ENCODE measurements around the gene IL2RA. TPM values are rescaled to one million over a fixed set of nuclear protein-coding genes. Genes with fewer than 3 reads are reported as not detected.

The IL2RA gene
- total and polyA plus RNA-seq, 4 experiments from 2014 or later, result 15.1 to 29.9 (median 20.4) TPM

DNA sequence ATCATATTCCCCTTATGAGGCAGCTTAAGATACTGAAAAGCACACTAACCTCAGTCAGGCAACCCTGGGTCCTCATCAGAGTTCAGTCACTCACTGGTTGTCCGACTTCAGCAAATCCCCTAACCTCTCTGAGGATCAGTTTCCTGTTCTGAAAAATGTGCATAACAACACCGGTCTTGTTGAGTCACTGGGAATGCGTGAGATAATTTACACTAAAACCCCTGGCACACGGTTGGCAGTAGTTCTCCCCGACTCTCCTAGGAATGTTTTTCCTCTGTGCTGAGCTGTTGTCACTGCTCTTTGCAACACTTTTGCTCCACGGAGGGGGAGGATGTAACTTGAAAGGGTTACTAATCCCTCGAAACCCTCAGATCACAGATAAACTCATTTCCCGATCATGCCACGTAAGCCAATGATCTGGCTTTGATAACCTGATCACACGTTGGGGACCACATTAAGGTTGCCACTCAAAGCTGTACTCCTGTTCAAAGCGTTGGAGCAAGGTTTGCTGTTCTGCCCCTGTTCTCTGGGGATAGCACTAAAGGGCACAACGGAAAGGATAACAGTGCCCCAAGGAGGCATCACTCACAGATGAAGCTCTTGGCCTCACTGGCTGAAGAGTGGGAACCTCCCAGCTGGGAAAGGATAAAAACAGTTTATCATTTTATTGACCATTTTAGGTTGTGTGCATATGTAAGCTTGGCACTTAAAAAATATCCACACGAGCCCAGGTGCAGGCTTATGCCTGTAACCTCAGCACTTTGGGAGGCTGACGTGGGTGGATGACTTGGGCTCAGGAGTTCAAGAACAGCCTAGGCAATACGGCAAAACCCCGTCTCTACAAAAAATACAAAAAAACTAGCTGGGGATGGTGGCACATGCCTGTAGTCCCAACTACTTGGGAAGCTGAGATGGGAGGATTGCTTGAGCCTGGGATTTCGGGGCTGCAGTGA lies 21.6 kb upstream of the IL2RA start:
- H3K27me3 ChIP-seq (ENCODE audit: insufficient read depth, low read length), result no peaks in the 10 kb centered on the region
- no peaks in the 10 kb centered on the region for H3K36me3 ChIP-seq (ENCODE audit: insufficient read depth, low read length)
- H3K4me1 Mint-ChIP-seq, result peaks cover 31 to 61% (median 42%) of the 10 kb centered on the region in 4 donors
- no peaks in the 10 kb centered on the region for H3K9me3 ChIP-seq (ENCODE audit: control insufficient read depth in 1 of 2, low read length in 2 of 2)
- peak overlapping the region; percentile 21 to 88 (median 74) for H3K27ac Mint-ChIP-seq
- peak overlapping the region in 1 of 2 donors; percentile 28 for H3K4me3 ChIP-seq (ENCODE audit: low read length in 2 of 2)
- H3K9me3 Mint-ChIP-seq, result peaks cover 0 to 1% (median 0%) of the 10 kb centered on the region in 8 donors
- intact Hi-C loops (cut with micrococcal nuclease), result loop anchor here (2.0 to 10.0 kb wide), 3 partner anchors 15 to 389 kb away; partner anchors contain the start of gene GDI2
- H3K27ac ChIP-seq (ENCODE audit: low read depth, low read length), result no peak overlapping the region
- DNase-seq, result peak; percentile 47 to 72 (median 61)
- ChIA-PET CTCF (ENCODE audit: partially characterized antibody) (interaction anchor here (0.5 to 6.0 kb wide), 9 partner anchors 10 to 564 kb away, joined by 3 to 127 read pairs (median 5); no protein-coding TSS in a partner anchor), POLR2A (ENCODE audit: partially characterized antibody) (interaction anchor here (0.9 to 5.1 kb wide), 9 partner anchors 15 to 107 kb away, joined by 3 to 74 read pairs (median 6); partner anchors contain the start of genes IL15RA and IL2RA)
- H3K36me3 Mint-ChIP-seq, result peaks cover 0 to 3% of the 10 kb centered on the region in 2 donors
- H3K4me1 ChIP-seq (ENCODE audit: insufficient read depth, low read length), result peaks cover 38% of the 10 kb centered on the region
- peak overlapping the region; percentile 51 to 84 (median 76) for H3K4me3 Mint-ChIP-seq
- H3K27me3 Mint-ChIP-seq, result no peaks in the 10 kb centered on the region

DNA sequence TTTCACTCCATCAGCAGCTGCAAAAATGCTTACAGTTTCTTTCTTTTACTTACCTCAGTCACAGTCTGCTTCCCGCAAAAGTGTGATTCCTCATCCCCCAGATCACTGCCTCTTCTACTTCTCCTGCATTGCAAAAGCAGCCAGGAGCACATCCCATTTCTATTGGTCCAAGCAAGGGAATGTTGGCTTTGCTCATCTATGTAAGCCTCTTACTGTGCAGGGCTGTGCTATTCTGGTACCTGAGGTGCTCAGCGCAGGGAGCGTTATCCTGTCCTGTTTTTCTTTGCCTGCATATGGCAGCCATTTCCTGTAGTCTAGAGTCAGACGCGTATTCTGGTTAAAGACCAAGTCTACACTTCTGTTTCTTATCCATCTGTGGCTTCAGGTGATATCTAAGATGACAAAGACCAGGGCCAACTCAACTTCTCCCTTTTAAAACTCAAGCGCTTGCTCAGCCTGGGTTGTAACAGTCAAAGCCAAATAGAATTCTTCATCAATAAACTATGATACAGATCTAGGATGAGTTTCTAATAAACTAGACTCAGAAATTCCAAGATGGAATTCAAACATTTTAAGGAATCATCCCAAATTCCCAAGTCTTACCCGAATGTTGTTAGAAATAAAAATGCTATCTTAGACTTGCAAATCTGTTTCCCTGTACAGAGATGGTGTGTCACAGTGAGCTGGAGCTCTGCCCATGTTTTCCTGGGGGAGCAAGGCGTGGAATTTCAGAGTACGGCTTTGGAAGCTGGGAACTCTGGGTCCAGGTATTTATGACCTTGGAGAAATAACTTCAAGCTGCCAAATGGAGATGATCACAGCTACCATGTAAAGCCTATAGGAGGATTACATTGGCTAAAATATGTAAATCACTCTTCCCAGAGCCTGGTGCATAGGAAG lies 20.6 kb upstream of the IL2RA start:
- Mint-ChIP-seq H3K36me3 (no peaks in the 10 kb centered on the region), H3K9me3 (peaks cover 0 to 1% (median 0%) of the 10 kb centered on the region in 8 donors), H3K4me3 (peak overlapping the region in 7 of 8 donors; percentile 51 to 84 (median 75)), H3K4me1 (peaks cover 25 to 52% (median 37%) of the 10 kb centered on the region in 4 donors), H3K27ac (peak overlapping the region in 2 of 7 donors; percentile 41 to 76), H3K27me3 (no peaks in the 10 kb centered on the region)
- peaks cover 33% of the 10 kb centered on the region for H3K4me1 ChIP-seq (ENCODE audit: insufficient read depth, low read length)
- ChIA-PET POLR2A (ENCODE audit: partially characterized antibody) (interaction anchor here (1.8 to 5.1 kb wide), 4 partner anchors 14 to 106 kb away, joined by 6 to 74 read pairs (median 14); partner anchors contain the start of gene IL15RA), CTCF (ENCODE audit: partially characterized antibody) (interaction anchor here (0.5 to 6.0 kb wide), 11 partner anchors 9 to 563 kb away, joined by 3 to 127 read pairs (median 5); no protein-coding TSS in a partner anchor)
- H3K9me3 ChIP-seq (ENCODE audit: control insufficient read depth in 1 of 2, low read length in 2 of 2), result no peaks in the 10 kb centered on the region
- H3K36me3 ChIP-seq (ENCODE audit: insufficient read depth, low read length), result no peaks in the 10 kb centered on the region
- no peaks in the 10 kb centered on the region for H3K27me3 ChIP-seq (ENCODE audit: insufficient read depth, low read length)
- no peak for DNase-seq
- no peak overlapping the region for H3K27ac ChIP-seq (ENCODE audit: low read depth, low read length)
- H3K4me3 ChIP-seq (ENCODE audit: low read length in 2 of 2), result no peak overlapping the region
- intact Hi-C loops (cut with micrococcal nuclease), result loop anchor here (2.0 to 10.0 kb wide), 3 partner anchors 14 to 388 kb away; partner anchors contain the start of gene GDI2

DNA sequence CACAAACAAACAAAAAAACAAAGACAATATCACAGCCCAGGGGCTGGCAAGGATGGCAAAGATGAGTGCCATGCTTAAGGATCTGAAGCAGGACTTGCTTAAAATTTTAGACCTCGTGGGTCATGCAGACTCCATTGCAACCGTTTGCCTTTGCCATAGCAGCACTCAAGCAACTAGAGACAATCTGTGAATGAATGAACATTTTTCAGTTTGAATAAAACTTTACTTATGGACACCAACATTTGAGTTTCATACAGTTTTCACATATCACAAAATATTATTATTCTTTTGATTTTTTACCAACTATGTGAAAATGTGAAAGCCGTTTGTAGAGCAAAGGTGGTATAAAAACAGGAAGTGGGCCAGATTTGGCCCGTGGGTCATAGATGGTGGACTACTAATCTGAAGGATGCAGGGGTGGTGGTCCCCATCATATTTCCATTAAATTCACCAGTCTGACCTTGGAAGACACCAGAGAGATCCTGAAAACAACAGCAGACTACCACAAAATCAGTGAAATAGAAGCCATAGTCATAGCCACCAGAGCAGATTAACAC lies 18.3 kb upstream of the IL2RA start:
- Mint-ChIP-seq H3K27ac (peak overlapping the region in 1 of 7 donors; percentile 72), H3K4me1 (peaks cover 20 to 36% (median 26%) of the 10 kb centered on the region in 4 donors)
- CTCF ChIA-PET (ENCODE audit: partially characterized antibody), result interaction anchor here (0.7 to 1.8 kb wide), 3 partner anchors 10 to 19 kb away, joined by 3 to 7 read pairs (median 4); no protein-coding TSS in a partner anchor

DNA sequence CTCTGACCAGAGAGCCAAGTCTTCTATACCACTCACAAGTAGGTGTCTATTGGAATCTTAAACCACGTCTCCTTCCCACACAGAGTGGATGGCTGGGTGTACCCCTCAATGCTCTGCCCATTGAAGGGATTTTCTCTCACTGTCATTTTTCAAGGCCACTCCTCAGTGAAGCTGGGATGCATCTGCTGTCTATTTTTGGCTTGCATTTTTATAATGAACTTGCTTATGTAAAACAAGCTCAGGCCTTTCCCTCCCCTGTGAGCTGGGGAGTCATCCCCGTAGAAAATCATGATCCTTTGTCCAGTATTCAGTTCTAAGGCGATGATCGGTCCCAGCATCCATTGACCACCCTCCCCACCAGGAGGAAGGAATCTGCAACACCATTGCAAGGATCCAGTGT lies 16.9 kb upstream of the IL2RA start:
- ChIA-PET POLR2A (ENCODE audit: partially characterized antibody) (interaction anchor here (0.7 to 1.4 kb wide), 2 partner anchors 11 to 13 kb away, joined by 3 read pairs; no protein-coding TSS in a partner anchor), CTCF (ENCODE audit: partially characterized antibody) (interaction anchor here (1.1 kb wide), 1 partner anchor 66 kb away, joined by 3 read pairs; no protein-coding TSS in a partner anchor)
- H3K27me3 Mint-ChIP-seq, result no peaks in the 10 kb centered on the region

More for the DNA sequence above, 18.3 kb upstream of the IL2RA start:
- H3K4me1 ChIP-seq (ENCODE audit: insufficient read depth, low read length), result peaks cover 21% of the 10 kb centered on the region
- intact Hi-C loops (cut with micrococcal nuclease), result loop anchor here (10.0 kb wide), 2 partner anchors 266 to 386 kb away; partner anchors contain the start of gene GDI2
- H3K4me3 ChIP-seq (ENCODE audit: low read length in 2 of 2), result no peak overlapping the region
- Mint-ChIP-seq H3K36me3 (no peaks in the 10 kb centered on the region), H3K9me3 (no peaks in the 10 kb centered on the region), H3K4me3 (no peak overlapping the region), H3K27me3 (no peaks in the 10 kb centered on the region)
- POLR2A ChIA-PET (ENCODE audit: partially characterized antibody), result interaction anchor here (0.8 kb wide), 1 partner anchor 11 kb away, joined by 3 read pairs; no protein-coding TSS in a partner anchor
- no peak overlapping the region for H3K27ac ChIP-seq (ENCODE audit: low read depth, low read length)
- no peaks in the 10 kb centered on the region for H3K9me3 ChIP-seq (ENCODE audit: control insufficient read depth in 1 of 2, low read length in 2 of 2)
- no peaks in the 10 kb centered on the region for H3K27me3 ChIP-seq (ENCODE audit: insufficient read depth, low read length)
- no peaks in the 10 kb centered on the region for H3K36me3 ChIP-seq (ENCODE audit: insufficient read depth, low read length)
- DNase-seq, result no peak

DNA sequence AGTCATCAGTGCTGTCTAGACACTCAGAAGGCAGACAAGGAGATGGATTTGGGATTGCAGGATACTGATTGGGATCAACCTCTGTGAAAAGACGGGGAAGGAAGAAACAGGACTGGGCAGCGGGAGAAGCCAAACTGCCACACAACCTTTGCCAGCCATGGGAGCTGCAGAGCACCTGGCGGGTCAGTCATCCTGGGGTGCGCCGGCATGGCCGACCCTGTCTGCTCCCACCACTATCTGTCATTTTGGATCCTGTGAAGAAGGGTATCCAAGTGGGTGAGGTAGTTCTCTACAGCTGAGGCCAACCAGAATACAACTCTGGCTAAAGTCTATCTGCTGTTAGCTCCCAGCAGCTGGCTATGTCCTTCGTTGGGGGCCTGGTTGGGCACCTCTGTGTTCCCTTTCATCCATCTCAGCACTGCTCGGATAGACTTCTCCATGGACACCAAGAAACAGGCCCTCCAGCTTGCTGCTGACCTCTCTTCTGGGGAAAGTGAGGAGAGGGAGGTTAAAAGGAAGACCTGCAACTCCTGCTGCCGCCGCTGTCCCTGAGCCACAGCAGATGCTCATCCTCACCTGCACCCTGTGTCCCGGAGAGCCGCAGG lies 15.0 kb upstream of the IL2RA start:
- POLR2A ChIA-PET (ENCODE audit: partially characterized antibody), result no interaction called here
- peaks cover 0 to 3% (median 0%) of the 10 kb centered on the region in 8 donors for H3K9me3 Mint-ChIP-seq
- intact Hi-C loops (cut with micrococcal nuclease), result no loop called here
- no peaks in the 10 kb centered on the region for H3K27me3 Mint-ChIP-seq
- no peak for DNase-seq
- H3K27ac Mint-ChIP-seq, result no peak overlapping the region
- Histone ChIP-seq H3K9me3 (ENCODE audit: control insufficient read depth in 1 of 2, low read length in 2 of 2) (no peaks in the 10 kb centered on the region), H3K4me3 (ENCODE audit: low read length in 2 of 2) (no peak overlapping the region), H3K27ac (ENCODE audit: low read depth, low read length) (no peak overlapping the region), H3K36me3 (ENCODE audit: insufficient read depth, low read length) (no peaks in the 10 kb centered on the region), H3K4me1 (ENCODE audit: insufficient read depth, low read length) (peaks cover 8% of the 10 kb centered on the region), H3K27me3 (ENCODE audit: insufficient read depth, low read length) (no peaks in the 10 kb centered on the region)
- no peak overlapping the region for H3K4me3 Mint-ChIP-seq
- CTCF ChIA-PET (ENCODE audit: partially characterized antibody), result interaction anchor here (0.6 to 4.0 kb wide), 4 partner anchors 9 to 64 kb away, joined by 3 to 34 read pairs (median 4); no protein-coding TSS in a partner anchor
- peaks cover 17 to 45% (median 21%) of the 10 kb centered on the region in 4 donors for H3K4me1 Mint-ChIP-seq
- H3K36me3 Mint-ChIP-seq, result no peaks in the 10 kb centered on the region

More for the DNA sequence above, 16.9 kb upstream of the IL2RA start:
- intact Hi-C loops (cut with micrococcal nuclease), result no loop called here
- H3K4me1 Mint-ChIP-seq, result peaks cover 28 to 46% (median 30%) of the 10 kb centered on the region in 4 donors
- no peak overlapping the region for H3K4me3 Mint-ChIP-seq
- Histone ChIP-seq H3K27ac (ENCODE audit: low read depth, low read length) (no peak overlapping the region), H3K27me3 (ENCODE audit: insufficient read depth, low read length) (no peaks in the 10 kb centered on the region), H3K4me3 (ENCODE audit: low read length in 2 of 2) (no peak overlapping the region), H3K36me3 (ENCODE audit: insufficient read depth, low read length) (no peaks in the 10 kb centered on the region), H3K4me1 (ENCODE audit: insufficient read depth, low read length) (peaks cover 17% of the 10 kb centered on the region), H3K9me3 (ENCODE audit: control insufficient read depth in 1 of 2, low read length in 2 of 2) (no peaks in the 10 kb centered on the region)
- no peaks in the 10 kb centered on the region for H3K36me3 Mint-ChIP-seq
- H3K9me3 Mint-ChIP-seq, result peaks cover 0 to 3% (median 0%) of the 10 kb centered on the region in 8 donors
- no peak overlapping the region for H3K27ac Mint-ChIP-seq
- no peak for DNase-seq

Data from CD4-positive, alpha-beta memory T cell (primary cell).